ENCODE results near the gene FAM3B.

- TF ChIP-seq EZH2 (IDR thresholded peaks at IDR 0.05; ENCODE audit: borderline replicate concordance) (no peak), CTCF (IDR thresholded peaks at IDR 0.05; ENCODE audit: poor library complexity) (no peak), EZH2phosphoT487 (IDR thresholded peaks at IDR 0.05; ENCODE audit: low read depth, severe bottlenecking, unreplicated experiment) (no peak)
Observed at GRCh38 chr21:41377715-41378114, 61.1 kb downstream of the FAM3B start.
